K562 (cell line): Measurements from ENCODE around the gene ADGRF1. TPM values are rescaled to one million over a fixed set of nuclear protein-coding genes. Genes with fewer than 3 reads are reported as not detected.

Experiments used
- ATAC-seq: fragments of 200-7000 bp; cut with Tn5 transposase; 3 replicates; pipeline ENCODE4 v1.9.1; 2020; ENCODE audit warnings: moderate library complexity
- BruUV-seq: library from RNA; stranded (reverse); fragments of 400-500 nt; replicated peaks from 2 replicates; lab custom pipeline; 2021; lab: Mats Ljungman, UMichigan
- CTCF ChIA-PET: fragments of 300-600 bp; formaldehyde crosslinking; extraction: SDS; loops from one replicate; lab custom pipeline; 2021; ENCODE audit warnings: low intra/inter-chr PET ratio; lab: Yijun Ruan, JAX
- POLR2A ChIA-PET: fragments of 300-600, 350-650 bp; sonication (Branson Sonifier 250); formaldehyde crosslinking; extraction: SDS; loops from one replicate; lab custom pipeline; 2021; ENCODE audit warnings: antibody characterized with exemption, inconsistent platforms; lab: Yijun Ruan, JAX
- DNase-seq, 4 experiments: peaks; one replicate each; pipeline versions ENCODE4 v3.0.0 to v3.0.0-alpha.2; 2011 to 2018; ENCODE audit warnings: low spot score in 3 of 4, mixed read lengths in 3 of 4; ENCODE audit errors: extremely low read depth in 1 of 4
- FAIRE-seq: peaks from 2 replicates; lab custom pipeline; 2011; peaks lifted over from hg19 to GRCh38; lab: Jason Lieb, UNC
- H2AFZ ChIP-seq: 2 replicates; pipeline ENCODE4 v1.6.0; 2011; ENCODE audit warnings: low read depth, low read length, control low read depth, inconsistent platforms
- H3K27ac ChIP-seq: fragments of 200-600 bp; 3 replicates; pipeline ENCODE4 v1.8.0; 2011; ENCODE audit warnings: low read depth, mild to moderate bottlenecking, control low read depth, inconsistent platforms, low read length, moderate library complexity, mixed read lengths; ENCODE audit errors: extremely low read depth
- H3K27me3 ChIP-seq, 2 experiments: fragments of 300-600 bp in 1 of 2; 2 replicates in 1 of 2; 3 replicates in 1 of 2; pipeline versions ENCODE4 v1.6.0 to v1.8.0; 2011; ENCODE audit warnings: inconsistent platforms in 2 of 2, low read length in 2 of 2, mild to moderate bottlenecking in 1 of 2, mixed read lengths in 1 of 2, moderate library complexity in 1 of 2; ENCODE audit not compliant: control insufficient read depth in 2 of 2, insufficient read depth in 2 of 2
- H3K36me3 ChIP-seq: fragments of 300-600 bp; 3 replicates; pipeline ENCODE4 v1.8.0; 2011; ENCODE audit warnings: mild to moderate bottlenecking, low read length, inconsistent platforms; ENCODE audit not compliant: control insufficient read depth, insufficient read depth
- H3K4me1 ChIP-seq, 2 experiments: fragments of 200-600 bp in 1 of 2; replicated peaks in 1 of 2; 2 replicates in 1 of 2; 3 replicates in 1 of 2; pipeline versions ENCODE4 v1.5.1 to v1.8.0; 2011; ENCODE audit warnings: inconsistent platforms in 2 of 2, low read length in 2 of 2, mild to moderate bottlenecking in 1 of 2, mixed read lengths in 1 of 2, moderate library complexity in 1 of 2; ENCODE audit not compliant: control insufficient read depth in 2 of 2, insufficient read depth in 2 of 2
- H3K4me2 ChIP-seq: 2 replicates; pipeline ENCODE4 v1.6.1; 2011; ENCODE audit warnings: low read length, control low read depth, inconsistent platforms, mixed read lengths; ENCODE audit not compliant: insufficient read depth
- H3K4me3 ChIP-seq: fragments of 200-600 bp; sonication (generic), shearing (Covaris generic); 2 replicates; pipeline ENCODE4 v1.5.1; 2016; ENCODE audit warnings: control low read depth, inconsistent platforms
- H3K79me2 ChIP-seq: fragments of 200-600 bp; 3 replicates; pipeline ENCODE4 v1.8.0; 2011; ENCODE audit warnings: low read length, inconsistent platforms; ENCODE audit not compliant: control insufficient read depth, insufficient read depth
- H3K9ac ChIP-seq, 2 experiments: 2 replicates each; pipeline versions ENCODE4 v1.6.0 to v1.6.1; 2011; ENCODE audit warnings: low read depth in 2 of 2, low read length in 2 of 2, control low read depth in 1 of 2, inconsistent platforms in 1 of 2, mild to moderate bottlenecking in 1 of 2, mixed read lengths in 1 of 2; ENCODE audit not compliant: insufficient read depth in 1 of 2
- H3K9me1 ChIP-seq: one replicate; pipeline ENCODE4 v1.6.0; 2011; ENCODE audit warnings: inconsistent platforms, mild to moderate bottlenecking, low read length, moderate library complexity; ENCODE audit not compliant: control insufficient read depth, insufficient read depth
- H3K9me3 ChIP-seq: replicated peaks from 2 replicates; pipeline ENCODE4 v1.5.1; 2011; ENCODE audit warnings: low read depth, low read length, inconsistent platforms; ENCODE audit not compliant: control insufficient read depth, insufficient read depth
- H4K20me1 ChIP-seq: replicated peaks from 2 replicates; pipeline ENCODE4 v1.6.1; 2011; ENCODE audit warnings: low read length, inconsistent platforms, mixed read lengths; ENCODE audit not compliant: control insufficient read depth, insufficient read depth
- PRDM10 ChIP-seq: fragments of 450-650 bp; IDR thresholded peaks from 2 replicates; pipeline ENCODE4 v1.6.1; 2018; ENCODE audit not compliant: partially characterized antibody
- YY1 ChIP-seq, 3 experiments: IDR thresholded peaks; 2 replicates each; pipeline ENCODE4 v1.6.1; 2011; ENCODE audit warnings: low read length in 2 of 3, mild to moderate bottlenecking in 2 of 3, moderate library complexity in 2 of 3, borderline replicate concordance in 1 of 3, control low read depth in 1 of 3, low read depth in 1 of 3; ENCODE audit not compliant: insufficient read depth in 3 of 3, insufficient replicate concordance in 2 of 3, control insufficient read depth in 1 of 3, insufficient read length in 1 of 3; ENCODE audit errors: extremely low read depth in 1 of 3
- WGBS: fragments of 100-300 bp; shearing (Covaris generic); methylation state at CpG from one replicate; pipeline ENCODE4 v1.1.6; 2016; ENCODE audit warnings: low coverage, mixed read lengths; ENCODE audit not compliant: insufficient coverage; ENCODE audit errors: missing lambda C conversion rate; 5-methylcytosine and 5-hydroxymethylcytosine counted together
- in situ Hi-C: fragments of 300-500 bp; cut with MboI; formaldehyde crosslinking; loops from 4 replicates; pipeline ENCODE4 v1.15.0; 2018; ENCODE audit warnings: inconsistent platforms, mixed read lengths
- intact Hi-C: fragments of 100-400 bp; cut with micrococcal nuclease; formaldehyde crosslinking; loops from 2 replicates; pipeline ENCODE4 v1.14.2; 2022
- polyA plus RNA-seq, 8 experiments: library from polyadenylated mRNA; depleted of rRNA in 4 of 8; stranded (reverse) in 5 of 8; unstranded in 3 of 8; fragments of >200 nt; fragmentation: Nextera tagmentation in 2 of 8; fragmentation: Illumina TruSeq in 1 of 8; extraction: Ambion mirVana in 2 of 8; extraction: Trizol in 1 of 8; gene quantifications; 2 replicates each; pipeline versions ENCODE4 v1.2.1 to v1.2.3, GENCODE V29; 2011 to 2014; ENCODE audit warnings: inconsistent platforms in 1 of 8, missing spikeins in 1 of 8
- total RNA-seq, 7 experiments: library from RNA; depleted of rRNA in 6 of 7; stranded (reverse); fragments of >200 nt in 6 of 7; fragmentation: Illumina TruSeq in 2 of 7; extraction: Trizol in 2 of 7; gene quantifications; 2 replicates each; pipeline versions ENCODE4 v1.2.1 to v1.2.3, GENCODE V29; 2011 to 2021; ENCODE audit warnings: low replicate concordance in 1 of 7

Gene ADGRF1
- total and polyA plus RNA-seq, 9 of the 15 experiments (the other 6 are each of a cell fraction or from before 2014, with no cell fraction given): not detected

- intact Hi-C loops (loop anchor here (10.0 kb wide), 1 partner anchor 372 kb away; no protein-coding TSS in a partner anchor), in situ Hi-C loops (loop anchor here (25.0 kb wide), 1 partner anchor 935 kb away; no protein-coding TSS in a partner anchor)
- Histone ChIP-seq H3K9me3 (no peaks in the 10 kb centered on the region), H3K27ac (no peak overlapping the region), H3K27me3 (no peaks in the 10 kb centered on the region), H3K4me3 (no peak overlapping the region), H3K4me2 (no peak overlapping the region), H4K20me1 (no peaks in the 10 kb centered on the region), H3K36me3 (no peaks in the 10 kb centered on the region), H3K9me1 (no peaks in the 10 kb centered on the region), H3K9ac (no peak overlapping the region), H3K4me1 (no peaks in the 10 kb centered on the region), H3K79me2 (no peaks in the 10 kb centered on the region), H2AFZ (no peak overlapping the region)
- ChIA-PET POLR2A (no interaction called here), CTCF (no interaction called here)
- DNase-seq (no peak), FAIRE-seq (peak; percentile 29), ATAC-seq (no peak)
- WGBS: 0% methylated on average over 1 of the region's 1 CpG
- BruUV-seq: no TSS peak
- TF ChIP-seq PRDM10: peak; percentile 94
- TF ChIP-seq YY1 (IDR thresholded peaks at IDR 0.05; ENCODE audit: borderline replicate concordance in 1 of 3, control insufficient read depth in 1 of 3, extremely low read depth in 1 of 3, insufficient read depth in 3 of 3, insufficient read length in 1 of 3, insufficient replicate concordance in 2 of 3, low read depth in 1 of 3, low read length in 2 of 3): no peak
Measured at GRCh38 chr6:46996860-46997641, 45.1 kb downstream of the ADGRF1 start.
